Left forelimb (tissue), 1 donor: Measurements from ENCODE around the gene TM7SF3.
"Not testable (repeated sequence)": the region's sequence is repeated elsewhere in the genome, so short reads cannot be mapped to it uniquely, and the experiment has no call there.

Source experiments
- DNase-seq: peaks from one replicate; pipeline ENCODE4 v3.0.0-alpha.2; 2018; ENCODE audit warnings: low spot score

The TM7SF3 gene

GRCh38 chr12:26978801-26979200 lies 35.4 kb downstream of the TM7SF3 start:
- DNase-seq = no peak

DNA sequence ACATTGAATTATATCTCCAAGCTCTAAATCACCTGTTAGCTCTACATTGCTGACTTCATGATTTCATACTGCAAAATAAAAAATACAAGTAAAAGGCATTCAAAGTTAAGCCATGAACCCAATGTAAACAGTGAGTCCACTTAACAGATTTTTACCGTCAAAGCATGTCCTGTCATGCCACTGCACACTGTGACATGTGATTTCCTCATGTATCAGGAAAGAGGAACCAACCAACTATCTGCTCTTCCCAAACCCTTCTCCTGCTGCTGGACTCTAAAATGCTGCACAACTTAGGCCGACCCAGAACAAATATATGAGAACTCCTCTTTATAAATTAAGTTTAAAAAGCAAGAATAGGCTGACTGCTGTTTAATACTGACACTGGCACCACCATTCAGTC lies 37.5 kb downstream of the TM7SF3 start:
- no peak for DNase-seq

DNA sequence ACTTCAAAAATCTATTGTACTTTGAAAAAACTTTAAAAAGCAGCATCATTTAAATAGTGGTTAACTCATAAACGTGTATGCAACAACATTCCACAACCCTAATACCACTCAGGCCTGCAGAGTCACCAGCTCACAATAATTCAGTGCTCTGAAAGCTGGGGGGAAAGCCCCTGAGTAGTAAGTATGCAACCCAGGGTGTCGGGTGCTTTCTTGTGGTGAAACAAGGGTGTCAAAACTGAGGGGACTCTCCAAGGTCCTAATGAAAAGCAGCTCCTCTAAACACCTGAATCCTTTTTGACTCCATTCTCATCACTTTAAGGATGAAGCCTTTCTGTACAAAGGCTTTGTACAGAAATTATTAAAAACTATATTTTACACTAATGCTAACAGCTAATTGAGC lies 42.2 kb downstream of the TM7SF3 start:
- no peak for DNase-seq

- DNase-seq = no peak
Measured at GRCh38 chr12:26970136-26970535, 44.0 kb downstream of the TM7SF3 start.

DNA sequence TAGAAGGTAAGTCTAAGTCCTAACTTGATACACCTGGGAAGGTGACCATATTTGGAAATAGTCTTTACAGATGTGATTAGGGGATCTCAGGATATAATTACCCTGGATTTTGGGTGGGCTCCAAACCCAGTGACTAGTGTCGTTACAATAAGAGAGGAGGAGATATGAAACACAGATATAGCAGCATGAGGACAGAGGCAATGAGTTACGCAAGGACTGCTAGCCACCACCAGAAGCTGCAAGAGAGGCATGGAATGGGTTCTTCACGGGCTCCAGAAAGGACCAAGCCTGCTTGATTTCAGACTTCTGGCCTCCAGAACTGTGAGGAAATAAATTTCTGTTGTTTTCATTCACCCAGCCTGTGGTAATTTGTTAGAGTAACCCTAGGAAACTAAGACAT lies 47.3 kb downstream of the TM7SF3 start:
- DNase-seq = no peak

- DNase-seq = no peak
Measured at GRCh38 chr12:26963413-26963812, 50.8 kb downstream of the TM7SF3 start.

DNA sequence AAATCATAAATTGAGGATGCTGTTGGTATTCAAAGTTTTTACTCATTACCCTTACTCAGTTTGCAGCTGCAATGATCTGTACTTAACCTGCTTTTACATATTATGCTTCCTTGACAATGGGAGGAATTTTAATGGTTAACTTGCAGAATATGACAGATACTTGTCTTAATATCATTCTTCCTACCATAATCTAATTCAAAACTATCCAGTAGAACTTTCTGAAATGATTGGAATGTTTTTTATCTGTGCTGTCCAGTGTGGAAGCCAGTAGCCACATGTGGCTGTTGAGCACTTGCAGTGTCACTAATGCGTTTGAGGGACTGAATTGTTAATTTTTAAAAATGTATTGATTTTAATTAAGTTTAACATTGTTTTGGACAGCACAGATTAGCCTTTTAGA lies 52.4 kb downstream of the TM7SF3 start:
- no peak for DNase-seq

DNA sequence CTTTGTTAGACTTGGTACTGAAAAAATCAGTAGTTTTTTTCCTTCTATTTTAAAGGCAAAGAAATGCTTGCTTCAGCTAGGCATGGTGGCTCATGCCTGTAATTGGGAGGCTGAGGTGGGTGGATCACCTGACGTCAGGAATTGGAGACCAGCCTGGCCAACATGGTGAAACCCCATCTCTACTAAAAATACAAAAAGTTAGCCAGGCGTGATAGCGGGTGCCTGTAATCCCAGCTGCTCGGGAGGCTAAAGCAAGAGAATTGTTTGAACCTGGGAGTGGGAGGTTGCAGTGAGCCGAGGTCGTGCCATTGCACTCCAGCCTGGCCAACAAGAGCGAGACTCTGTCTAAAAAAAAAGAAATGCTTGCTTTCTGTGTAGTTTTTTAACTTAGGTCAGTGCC lies 52.8 kb downstream of the TM7SF3 start:
- DNase-seq = not testable (repeated sequence)

- DNase-seq = no peak
Measured at GRCh38 chr12:26954027-26954426, 60.2 kb downstream of the TM7SF3 start.

- no peak for DNase-seq
Measured at GRCh38 chr12:26953447-26953846, 60.7 kb downstream of the TM7SF3 start.

DNA sequence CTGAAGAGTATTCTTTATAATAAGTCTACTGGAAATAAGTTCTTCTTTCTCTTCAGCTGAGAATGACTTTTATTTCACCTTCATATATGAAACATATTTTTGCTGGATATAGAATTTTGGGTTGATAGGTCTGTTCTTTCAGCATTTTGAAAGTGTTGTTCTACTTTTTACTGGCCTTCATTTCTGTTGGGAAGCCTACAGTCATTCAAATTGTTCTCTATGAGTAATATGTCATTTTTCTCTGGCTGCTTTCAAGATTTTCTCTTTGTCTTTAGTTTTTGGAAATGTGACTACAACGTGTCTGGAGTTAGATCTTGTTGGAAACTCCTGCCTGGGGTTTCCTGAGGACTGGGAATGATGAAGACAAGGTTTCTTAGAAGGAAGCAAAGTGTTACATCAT lies 65.9 kb downstream of the TM7SF3 start:
- no peak for DNase-seq

- no peak for DNase-seq
Measured at GRCh38 chr12:26941215-26941594, 73.0 kb downstream of the TM7SF3 start.

GRCh38 chr12:26940516-26941214 lies 73.5 kb downstream of the TM7SF3 start:
- DNase-seq = no peak

DNA sequence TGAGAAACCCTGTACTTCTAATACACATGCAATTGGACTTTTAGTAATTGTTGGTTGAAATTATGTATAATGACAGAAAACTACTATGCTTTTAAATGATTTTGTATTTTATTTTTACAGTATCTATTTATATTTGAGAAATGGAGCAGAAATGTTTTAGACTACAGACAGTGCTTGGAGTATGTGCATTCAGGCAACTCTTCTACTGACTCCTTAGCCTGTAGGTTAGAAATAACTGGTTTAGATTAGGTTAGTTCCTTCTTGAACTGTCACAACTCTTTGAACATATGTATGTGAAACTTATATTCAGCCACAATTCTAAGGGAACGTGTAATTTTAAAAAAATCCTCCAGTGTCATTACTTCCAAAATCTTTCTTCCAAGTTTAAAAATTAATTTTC lies 74.2 kb downstream of the TM7SF3 start:
- no peak for DNase-seq

DNA sequence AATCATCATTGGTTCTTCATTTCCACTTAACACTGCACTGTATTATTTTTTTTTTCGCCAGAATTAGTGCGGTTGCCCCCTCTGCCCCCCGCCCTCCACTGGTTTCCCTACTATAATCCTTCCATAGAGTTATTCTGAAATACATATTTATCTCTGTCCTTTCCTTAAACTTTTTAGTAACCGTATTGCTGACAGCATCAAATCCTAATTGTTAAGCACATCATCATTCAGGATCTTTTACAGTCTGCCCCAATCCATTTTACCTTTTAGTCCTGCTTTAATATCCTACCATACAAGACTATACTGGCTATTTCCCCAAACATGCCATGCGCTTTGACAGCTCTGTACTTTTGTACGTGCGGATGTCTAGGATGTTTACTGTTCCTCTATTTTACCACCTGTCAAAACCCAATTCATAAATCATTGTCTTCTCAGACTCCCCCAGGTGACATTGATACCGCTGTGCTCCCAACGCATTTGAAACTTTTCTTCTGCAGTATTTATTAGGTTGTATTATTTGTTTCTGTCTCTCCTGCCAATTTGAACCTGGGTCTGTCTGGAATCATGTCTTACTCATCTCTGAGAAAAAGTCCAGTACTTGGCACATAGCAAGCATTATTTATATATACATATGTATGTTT lies 74.9 kb downstream of the TM7SF3 start:
- DNase-seq = no peak

- DNase-seq = no peak
Measured at GRCh38 chr12:26938701-26939062, 75.5 kb downstream of the TM7SF3 start.

- DNase-seq = peak; percentile 99
Measured at GRCh38 chr12:26937863-26938700, 76.1 kb downstream of the TM7SF3 start, which contains the start of the genes FGFR1OP2 and INTS13. FGFR1OP2 (plus strand) TSS chr12:26938470; CDS start chr12:26954159, 15,689 bp downstream. INTS13 (minus strand) TSS chr12:26937981; CDS start chr12:26936803, 1,178 bp downstream.

- DNase-seq = no peak
Measured at GRCh38 chr12:26937443-26937862, 76.7 kb downstream of the TM7SF3 start.

- no peak for DNase-seq
Measured at GRCh38 chr12:26936559-26937442, 77.4 kb downstream of the TM7SF3 start.

- DNase-seq = no peak
Measured at GRCh38 chr12:26935636-26936378, 78.4 kb downstream of the TM7SF3 start.

DNA sequence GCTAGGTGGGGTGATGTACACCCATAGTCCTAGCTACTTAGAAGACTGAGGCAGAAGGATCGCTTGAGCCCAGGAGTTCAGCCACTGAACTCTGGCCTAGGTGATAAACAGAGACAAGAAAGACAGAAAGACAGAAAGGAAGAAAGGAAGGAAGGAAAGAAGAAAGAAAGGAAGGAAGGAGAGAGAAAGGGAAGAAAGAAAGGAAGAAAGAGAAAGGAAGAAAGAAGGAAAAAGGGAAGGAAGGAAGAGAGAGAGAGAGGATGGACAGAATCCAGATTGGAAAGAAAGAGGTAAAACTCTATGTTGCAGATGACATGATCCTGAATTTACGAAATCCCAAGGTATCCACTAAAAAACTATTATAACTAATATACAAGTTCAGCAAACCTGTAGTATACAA lies 84.6 kb downstream of the TM7SF3 start:
- DNase-seq = no peak
